HEK293T (cell line): ENCODE data around the gene KDM3B.

Source experiments
- BHLHE40 ChIP-seq: fragments of 450-650 bp; IDR thresholded peaks from 2 replicates; pipeline ENCODE4 v1.6.1; 2016; ENCODE audit warnings: mild to moderate bottlenecking, moderate library complexity, borderline replicate concordance
- FOXK2 ChIP-seq: fragments of 450-650 bp; IDR thresholded peaks from 2 replicates; pipeline ENCODE4 v1.6.1; 2016; ENCODE audit warnings: mild to moderate bottlenecking
- SP1 ChIP-seq: fragments of 450-650 bp; IDR thresholded peaks from 2 replicates; pipeline ENCODE4 v1.6.1; 2017
- SUZ12 ChIP-seq: fragments of 450-650 bp; IDR thresholded peaks from 2 replicates; pipeline ENCODE4 v1.6.1; 2016; ENCODE audit warnings: mild to moderate bottlenecking

DNA sequence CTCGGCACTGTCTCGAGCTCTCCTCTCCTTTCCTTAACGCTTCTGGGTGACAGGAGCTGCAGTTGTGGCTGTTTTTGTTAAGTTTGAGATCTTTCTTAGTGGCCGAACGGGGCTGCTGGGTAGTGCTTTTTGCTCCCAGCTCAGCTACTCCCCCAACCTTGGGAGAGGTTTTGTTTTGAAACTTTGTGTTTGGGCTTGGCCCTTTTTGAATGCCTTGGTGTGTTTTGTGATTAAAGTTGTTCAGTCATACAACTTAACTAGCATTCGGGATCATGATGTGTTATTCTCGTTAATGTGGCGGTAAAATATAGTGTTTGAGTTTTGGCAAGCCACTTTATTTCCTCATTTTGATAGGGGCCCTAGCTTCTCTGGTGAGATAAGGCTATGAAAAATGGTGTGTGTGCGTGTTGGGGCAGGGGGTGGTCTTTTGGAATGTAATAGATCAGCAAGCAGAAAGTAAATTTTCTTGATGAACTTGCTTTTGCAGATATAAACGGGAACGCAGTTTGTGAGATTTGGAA is 1.1 kb downstream of the KDM3B start:
- TF ChIP-seq SUZ12 (no peak), FOXK2 (no peak), BHLHE40 (no peak), SP1 (no peak)
